Measurements from ENCODE around the gene THAP7. TPM values are rescaled to one million over a fixed set of nuclear protein-coding genes. Genes with fewer than 3 reads are reported as not detected.

The THAP7 gene
- total RNA-seq, 1 experiment from 2014 or later: 24.9 TPM

DNA sequence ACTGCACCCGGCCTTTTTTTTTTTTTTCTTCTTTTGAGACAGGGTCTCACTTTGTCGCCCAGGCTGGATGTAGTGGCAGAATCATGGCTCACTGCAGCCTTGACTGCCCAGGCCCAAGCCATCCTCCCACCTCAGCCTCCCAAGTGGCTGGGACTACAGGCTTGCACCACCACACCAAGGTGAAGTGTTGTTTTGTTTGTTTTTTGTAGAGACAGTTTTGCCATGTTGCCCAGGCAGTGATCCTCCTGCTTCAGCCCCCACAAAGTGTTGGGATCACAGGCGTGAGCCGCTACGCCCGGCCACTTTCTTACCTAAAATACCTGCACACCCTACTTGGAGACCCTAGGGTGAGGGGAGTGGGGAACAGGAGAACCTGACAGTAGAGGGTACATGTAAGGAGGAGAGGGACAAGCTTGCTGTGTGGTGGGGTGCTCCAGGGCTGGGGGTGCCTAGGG is 39.4 kb downstream of the THAP7 start:
- no peak for DNase-seq (ENCODE audit: unreplicated experiment)
- TF ChIP-seq, protein P1, sequence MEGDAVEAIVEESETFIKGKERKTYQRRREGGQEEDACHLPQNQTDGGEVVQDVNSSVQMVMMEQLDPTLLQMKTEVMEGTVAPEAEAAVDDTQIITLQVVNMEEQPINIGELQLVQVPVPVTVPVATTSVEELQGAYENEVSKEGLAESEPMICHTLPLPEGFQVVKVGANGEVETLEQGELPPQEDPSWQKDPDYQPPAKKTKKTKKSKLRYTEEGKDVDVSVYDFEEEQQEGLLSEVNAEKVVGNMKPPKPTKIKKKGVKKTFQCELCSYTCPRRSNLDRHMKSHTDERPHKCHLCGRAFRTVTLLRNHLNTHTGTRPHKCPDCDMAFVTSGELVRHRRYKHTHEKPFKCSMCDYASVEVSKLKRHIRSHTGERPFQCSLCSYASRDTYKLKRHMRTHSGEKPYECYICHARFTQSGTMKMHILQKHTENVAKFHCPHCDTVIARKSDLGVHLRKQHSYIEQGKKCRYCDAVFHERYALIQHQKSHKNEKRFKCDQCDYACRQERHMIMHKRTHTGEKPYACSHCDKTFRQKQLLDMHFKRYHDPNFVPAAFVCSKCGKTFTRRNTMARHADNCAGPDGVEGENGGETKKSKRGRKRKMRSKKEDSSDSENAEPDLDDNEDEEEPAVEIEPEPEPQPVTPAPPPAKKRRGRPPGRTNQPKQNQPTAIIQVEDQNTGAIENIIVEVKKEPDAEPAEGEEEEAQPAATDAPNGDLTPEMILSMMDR (IDR thresholded peaks at IDR 0.05; ENCODE audit: unreplicated experiment): no peak
- CTCF ChIA-PET: interaction anchor here (0.6 to 1.1 kb wide), 3 partner anchors 20 to 109 kb away, joined by 3 to 4 read pairs (median 3); partner anchors contain the start of gene LZTR1

DNA sequence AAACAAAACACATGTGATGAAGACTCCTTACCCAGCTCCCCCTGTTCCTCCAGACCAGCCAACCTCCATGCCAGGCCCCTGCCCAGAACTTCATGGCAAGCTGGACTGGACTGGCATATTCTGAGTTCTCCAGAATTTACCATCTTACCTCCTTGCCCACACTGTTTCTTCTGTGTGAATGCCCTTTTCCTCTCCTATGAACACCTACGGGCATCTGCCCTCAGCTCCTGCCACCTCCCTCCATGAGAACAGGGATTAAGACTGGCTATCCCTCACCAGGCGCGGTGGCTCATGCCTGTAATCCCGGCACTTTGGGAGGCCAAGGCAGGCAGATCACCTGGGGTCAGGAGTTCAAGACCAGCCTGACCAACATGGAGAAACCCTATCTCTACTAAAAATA is 41.3 kb downstream of the THAP7 start:
- Mint-ChIP-seq H3K4me1 (ENCODE audit: insufficient read depth, unreplicated experiment) (peaks cover 5% of the 10 kb centered on the region), H3K36me3 (ENCODE audit: insufficient read depth, unreplicated experiment) (no peaks in the 10 kb centered on the region), H3K4me3 (ENCODE audit: unreplicated experiment) (no peak overlapping the region), H3K27me3 (ENCODE audit: insufficient read depth, unreplicated experiment) (no peaks in the 10 kb centered on the region), H3K27ac (ENCODE audit: low read depth, unreplicated experiment) (no peak overlapping the region), H3K9me3 (ENCODE audit: unreplicated experiment) (no peaks in the 10 kb centered on the region)
- TF ChIP-seq, protein P1 (IDR thresholded peaks at IDR 0.05; ENCODE audit: unreplicated experiment): no peak
- ChIA-PET CTCF (interaction anchor here (0.7 to 2.8 kb wide), 5 partner anchors 8 to 75 kb away, joined by 3 to 11 read pairs (median 5); partner anchors contain the start of gene LZTR1), POLR2A (interaction anchor here (0.7 to 1.5 kb wide), 4 partner anchors 11 to 34 kb away, joined by 3 to 5 read pairs (median 4); no protein-coding TSS in a partner anchor)
- BruUV-seq (replicated peaks): no TSS peak
- intact Hi-C loops (cut with micrococcal nuclease): loop anchor here (1.0 kb wide), 1 partner anchor 75 kb away; no protein-coding TSS in a partner anchor
- DNase-seq (ENCODE audit: unreplicated experiment): no peak

More for the DNA sequence above, 39.4 kb downstream of the THAP7 start:
- intact Hi-C loops (cut with micrococcal nuclease): no loop called here
- H3K4me3 Mint-ChIP-seq (ENCODE audit: unreplicated experiment): no peak overlapping the region
- peaks cover 5% of the 10 kb centered on the region for H3K4me1 Mint-ChIP-seq (ENCODE audit: insufficient read depth, unreplicated experiment)
- POLR2A ChIA-PET: interaction anchor here (1.2 to 1.5 kb wide), 2 partner anchors 12 to 20 kb away, joined by 3 read pairs; partner anchors contain the start of gene LZTR1
- H3K36me3 Mint-ChIP-seq (ENCODE audit: insufficient read depth, unreplicated experiment): no peaks in the 10 kb centered on the region
- H3K27ac Mint-ChIP-seq (ENCODE audit: low read depth, unreplicated experiment): no peak overlapping the region
- no TSS peak for BruUV-seq (replicated peaks)
- H3K27me3 Mint-ChIP-seq (ENCODE audit: insufficient read depth, unreplicated experiment): no peaks in the 10 kb centered on the region
- no peaks in the 10 kb centered on the region for H3K9me3 Mint-ChIP-seq (ENCODE audit: unreplicated experiment)

DNA sequence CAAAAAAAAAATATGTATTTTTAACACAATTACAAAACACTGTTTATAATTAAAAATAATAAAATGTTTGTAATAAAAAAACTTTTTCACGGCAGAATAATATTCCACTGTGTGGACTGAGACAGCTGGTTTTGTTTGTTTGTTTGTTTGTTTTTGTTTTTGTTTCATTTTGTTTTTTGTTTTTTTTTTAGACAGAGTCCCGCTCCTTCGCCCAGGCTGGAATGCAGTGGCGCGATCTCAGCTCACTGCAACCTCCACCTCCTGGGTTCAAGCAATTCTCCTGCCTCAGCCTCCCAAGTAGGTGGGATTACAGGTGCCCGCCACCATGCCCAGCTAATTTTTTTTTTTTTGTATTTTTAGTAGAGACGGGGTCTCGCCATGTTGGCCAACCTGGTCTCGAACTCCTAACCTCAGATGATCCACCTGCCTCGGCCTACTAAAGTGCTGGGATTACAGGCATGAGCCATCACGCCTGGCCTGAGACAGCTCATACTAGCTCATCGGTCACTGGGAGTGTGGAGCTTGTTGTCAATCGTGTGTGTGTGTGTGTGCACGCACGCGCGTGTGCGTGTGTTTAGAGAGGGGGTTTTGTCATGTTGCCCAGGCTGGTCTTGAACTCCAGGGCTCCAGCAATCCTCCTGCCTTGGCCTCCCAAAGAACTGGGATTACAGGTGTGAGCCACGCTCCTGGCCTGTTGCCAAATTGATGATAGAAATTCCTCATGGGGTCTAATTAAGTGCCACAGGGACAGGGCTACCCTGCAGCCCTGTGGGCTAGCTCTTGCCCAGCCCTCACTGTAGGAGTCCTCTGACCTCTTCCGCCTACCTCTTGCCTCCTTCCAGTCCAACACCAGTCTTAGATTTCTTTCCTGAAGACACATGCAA is 42.1 kb downstream of the THAP7 start:
- Mint-ChIP-seq H3K36me3 (ENCODE audit: insufficient read depth, unreplicated experiment) (no peaks in the 10 kb centered on the region), H3K9me3 (ENCODE audit: unreplicated experiment) (no peaks in the 10 kb centered on the region), H3K27me3 (ENCODE audit: insufficient read depth, unreplicated experiment) (no peaks in the 10 kb centered on the region), H3K4me1 (ENCODE audit: insufficient read depth, unreplicated experiment) (peaks cover 5% of the 10 kb centered on the region), H3K27ac (ENCODE audit: low read depth, unreplicated experiment) (no peak overlapping the region), H3K4me3 (ENCODE audit: unreplicated experiment) (no peak overlapping the region)
- TF ChIP-seq, protein P1 (IDR thresholded peaks at IDR 0.05; ENCODE audit: unreplicated experiment): no peak
- intact Hi-C loops (cut with micrococcal nuclease): no loop called here
- CTCF ChIA-PET: interaction anchor here (0.6 to 2.8 kb wide), 4 partner anchors 22 to 74 kb away, joined by 3 to 11 read pairs (median 6); partner anchors contain the start of gene LZTR1
- no TSS peak for BruUV-seq (replicated peaks)
- DNase-seq (ENCODE audit: unreplicated experiment): no peak
- POLR2A ChIA-PET: interaction anchor here (0.6 to 3.5 kb wide), 6 partner anchors 15 to 81 kb away, joined by 3 to 9 read pairs (median 4); no protein-coding TSS in a partner anchor
